IMR-90 (cell line): Measurements from ENCODE around the gene ZBTB38. TPM values are rescaled to one million over a fixed set of nuclear protein-coding genes. Genes with fewer than 3 reads are reported as not detected.

Experiments
- ATAC-seq: fragments of 200-7000 bp; cut with Tn5 transposase; 2 replicates; pipeline ENCODE4 v1.9.1; 2020; ENCODE audit warnings: low read depth, mild to moderate bottlenecking, moderate library complexity
- BruUV-seq: library from RNA; stranded (reverse); fragments of 400-500 nt; replicated peaks from 2 replicates; lab custom pipeline; 2021; lab: Mats Ljungman, UMichigan
- CTCF ChIA-PET: fragments of 300-600 bp; formaldehyde crosslinking; extraction: SDS; loops from one replicate; lab custom pipeline; 2021; ENCODE audit warnings: antibody characterized with exemption; lab: Yijun Ruan, JAX
- POLR2A ChIA-PET: fragments of 300-600 bp; sonication (Branson Sonifier 250); formaldehyde crosslinking; loops from one replicate; lab custom pipeline; 2022; ENCODE audit warnings: antibody characterized with exemption; ENCODE audit not compliant: unreplicated experiment; lab: Charles Lee
- DNase-seq: peaks from one replicate; pipeline ENCODE4 v3.0.0; 2013
- H2AFZ ChIP-seq: replicated peaks from 2 replicates; pipeline ENCODE3; 2013; ENCODE audit warnings: low read length, mild to moderate bottlenecking; ENCODE audit not compliant: poor library complexity
- H2AK5ac ChIP-seq: 2 replicates; pipeline ENCODE4 v1.6.1; 2013; ENCODE audit warnings: low read depth, low read length, inconsistent platforms
- H2AK9ac ChIP-seq: replicated peaks from 2 replicates; pipeline ENCODE3; 2013; ENCODE audit warnings: mild to moderate bottlenecking, low read depth, low read length, moderate library complexity; ENCODE audit not compliant: poor library complexity
- H2BK120ac ChIP-seq: 2 replicates; pipeline ENCODE4 v1.6.1; 2013; ENCODE audit warnings: low read depth, low read length, inconsistent platforms
- H2BK15ac ChIP-seq: 3 replicates; pipeline ENCODE4 v1.6.1; 2013; ENCODE audit warnings: low read depth, low read length, inconsistent platforms
- H2BK20ac ChIP-seq: 2 replicates; pipeline ENCODE4 v1.6.1; 2013; ENCODE audit warnings: low read depth, mild to moderate bottlenecking, inconsistent platforms, low read length, moderate library complexity
- H2BK5ac ChIP-seq: 2 replicates; pipeline ENCODE4 v1.6.1; 2013; ENCODE audit warnings: mild to moderate bottlenecking, low read depth, low read length, inconsistent platforms; ENCODE audit not compliant: poor library complexity, severe bottlenecking
- H3K14ac ChIP-seq: replicated peaks from 2 replicates; pipeline ENCODE4 v1.6.1; 2013; ENCODE audit warnings: low read depth, low read length, inconsistent platforms
- H3K18ac ChIP-seq: 2 replicates; pipeline ENCODE4 v1.6.1; 2013; ENCODE audit warnings: low read depth, low read length, control low read depth
- H3K23ac ChIP-seq: 2 replicates; pipeline ENCODE4 v1.6.1; 2013; ENCODE audit warnings: low read depth, low read length, inconsistent platforms
- H3K27ac ChIP-seq: 2 replicates; pipeline ENCODE4 v1.5.1; 2013; ENCODE audit warnings: mild to moderate bottlenecking, control low read depth, low read length; ENCODE audit not compliant: insufficient read depth
- H3K27me3 ChIP-seq: 2 replicates; pipeline ENCODE4 v1.6.1; 2013; ENCODE audit warnings: low read length; ENCODE audit not compliant: control insufficient read depth, insufficient read depth
- H3K36me3 ChIP-seq: 2 replicates; pipeline ENCODE4 v1.6.1; 2013; ENCODE audit warnings: low read length, mixed read lengths; ENCODE audit not compliant: control insufficient read depth, insufficient read depth
- H3K4ac ChIP-seq: 2 replicates; pipeline ENCODE4 v1.6.1; 2013; ENCODE audit warnings: low read depth, low read length, inconsistent platforms
- H3K4me1 ChIP-seq: 2 replicates; pipeline ENCODE4 v1.6.1; 2013; ENCODE audit warnings: low read length, mixed read lengths; ENCODE audit not compliant: control insufficient read depth, insufficient read depth
- H3K4me2 ChIP-seq: 2 replicates; pipeline ENCODE4 v1.6.1; 2013; ENCODE audit warnings: low read depth, mild to moderate bottlenecking, control low read depth, low read length, moderate library complexity
- H3K4me3 ChIP-seq: 2 replicates; pipeline ENCODE4 v1.5.1; 2013; ENCODE audit warnings: low read depth, mild to moderate bottlenecking, control low read depth, low read length, moderate library complexity; ENCODE audit not compliant: insufficient read depth
- H3K56ac ChIP-seq: 2 replicates; pipeline ENCODE4 v1.6.1; 2013; ENCODE audit warnings: low read length, inconsistent platforms; ENCODE audit not compliant: insufficient read depth; ENCODE audit errors: extremely low read depth
- H3K79me1 ChIP-seq, 2 experiments: 2 replicates each; pipeline ENCODE4 v1.6.1; 2013; ENCODE audit warnings: low read length in 2 of 2, inconsistent platforms in 1 of 2, low read depth in 1 of 2
- H3K9ac ChIP-seq: 2 replicates; pipeline ENCODE4 v1.6.1; 2013; ENCODE audit warnings: low read depth, low read length, control low read depth
- H3K9me1 ChIP-seq: 2 replicates; pipeline ENCODE4 v1.6.1; 2013; ENCODE audit warnings: low read length, inconsistent platforms; ENCODE audit not compliant: insufficient read depth
- H3K9me3 ChIP-seq: 2 replicates; pipeline ENCODE4 v1.6.1; 2013; ENCODE audit warnings: low read length; ENCODE audit not compliant: control insufficient read depth, insufficient read depth
- H4K20me1 ChIP-seq: 2 replicates; pipeline ENCODE4 v1.6.1; 2013; ENCODE audit warnings: low read length, inconsistent platforms; ENCODE audit not compliant: insufficient read depth
- H4K5ac ChIP-seq: 2 replicates; pipeline ENCODE4 v1.6.1; 2013; ENCODE audit warnings: mild to moderate bottlenecking, low read depth, low read length, control low read depth
- H4K8ac ChIP-seq, 2 experiments: 2 replicates each; pipeline ENCODE4 v1.6.1; 2013; ENCODE audit warnings: low read depth in 2 of 2, low read length in 2 of 2, control low read depth in 1 of 2, inconsistent platforms in 1 of 2
- H4K91ac ChIP-seq: 2 replicates; pipeline ENCODE4 v1.6.1; 2013; ENCODE audit warnings: low read depth, low read length, inconsistent platforms; ENCODE audit not compliant: insufficient read depth
- BHLHE40 ChIP-seq: fragments of 150-350 bp; IDR thresholded peaks from 2 replicates; pipeline ENCODE4 v1.6.1; 2016; ENCODE audit warnings: mild to moderate bottlenecking, low read depth, low read length
- FOS ChIP-seq: fragments of 150-350 bp; IDR thresholded peaks from 2 replicates; pipeline ENCODE4 v1.6.1; 2016; ENCODE audit warnings: low read depth, low read length
- NFE2L2 ChIP-seq: fragments of 150-350 bp; IDR thresholded peaks from 2 replicates; pipeline ENCODE4 v1.6.1; 2016; ENCODE audit warnings: low read depth, mild to moderate bottlenecking, low read length
- POLR2A ChIP-seq: IDR thresholded peaks from 2 replicates; pipeline ENCODE4 v1.6.1; 2012; ENCODE audit warnings: mild to moderate bottlenecking, low read depth, low read length
- RAD21 ChIP-seq: IDR thresholded peaks from 2 replicates; pipeline ENCODE4 v1.6.1; 2012; ENCODE audit warnings: low read length, improper control_type of control experiment
- RCOR1 ChIP-seq: IDR thresholded peaks from 2 replicates; pipeline ENCODE4 v1.6.1; 2012; ENCODE audit warnings: mild to moderate bottlenecking, low read length, improper control_type of control experiment; ENCODE audit not compliant: insufficient replicate concordance
- WGBS, 2 experiments: methylation state at CpG; one replicate each; pipeline versions ENCODE4 v1.1.5 to v1.1.7; 2013; ENCODE audit warnings: missing lambda C conversion rate in 2 of 2; ENCODE audit not compliant: insufficient read length in 1 of 2; ENCODE audit errors: extremely low coverage in 2 of 2; 5-methylcytosine and 5-hydroxymethylcytosine counted together
- dilution Hi-C: fragments of 300-500 bp; cut with HindIII; formaldehyde crosslinking; loops from one replicate; pipeline ENCODE4 v1.14.3; 2018; ENCODE audit warnings: low sequenced_read_pairs; ENCODE audit not compliant: unreplicated experiment
- in situ Hi-C: fragments of 300-500 bp; cut with MboI; formaldehyde crosslinking; loops from 3 replicates; pipeline ENCODE4 v1.14.3; 2019; ENCODE audit warnings: low sequenced_read_pairs, inconsistent platforms, mixed read lengths
- intact Hi-C: fragments of 100-400 bp; cut with micrococcal nuclease; formaldehyde crosslinking; loops from 2 replicates; pipeline ENCODE4 v1.10.0; 2022
- polyA plus RNA-seq, 3 experiments: library from polyadenylated mRNA; depleted of rRNA; stranded (reverse); fragments of >200 nt; gene quantifications; 2 replicates each; pipeline ENCODE4 v1.2.3, GENCODE V29; 2012; ENCODE audit warnings: low replicate concordance in 1 of 3
- total RNA-seq: library from RNA; depleted of rRNA; stranded (reverse); fragments of >200 nt; gene quantifications from 2 replicates; pipeline ENCODE4 v1.2.3, GENCODE V29; 2012
- TF ChIP-seq, protein P1 (sequence below): fragments of 150-350 bp; IDR thresholded peaks from 2 replicates; pipeline ENCODE4 v1.6.1; 2016; ENCODE audit warnings: low read depth, mild to moderate bottlenecking, low read length, moderate library complexity, borderline replicate concordance
- TF ChIP-seq, protein P2 (sequence below): fragments of 150-350 bp; IDR thresholded peaks from 2 replicates; pipeline ENCODE4 v1.6.1; 2017; ENCODE audit warnings: mild to moderate bottlenecking, antibody characterized with exemption, low read length, low read depth

The ZBTB38 gene
- total and polyA plus RNA-seq, 2 of the 4 experiments (the other 2 are of a cell fraction): 44.9 to 274 TPM

DNA sequence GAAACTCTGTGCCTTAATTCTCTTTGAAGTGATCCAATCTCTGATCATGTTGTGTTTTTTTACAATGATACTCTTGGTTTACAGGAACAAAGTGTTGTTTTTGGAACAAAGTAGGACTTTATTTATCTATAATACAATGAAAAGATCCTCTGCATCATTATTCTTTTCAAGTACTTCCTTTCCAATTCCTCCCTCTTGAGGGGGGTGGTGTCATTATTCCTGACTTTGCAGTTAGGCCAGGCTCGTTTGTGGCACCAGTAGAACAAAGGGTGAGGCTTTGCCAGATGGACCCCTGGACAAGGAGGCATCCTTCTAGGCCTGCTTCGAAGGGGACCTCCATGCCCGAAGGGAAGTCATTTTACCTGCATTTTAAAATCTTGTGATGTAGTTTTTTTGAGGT lies 41.7 kb upstream of the ZBTB38 start:
- no peak for TF ChIP-seq FOS
- TF ChIP-seq NFE2L2: no peak
- no peak for TF ChIP-seq BHLHE40
- no peak for TF ChIP-seq POLR2A
- TF ChIP-seq RCOR1: no peak
- TF ChIP-seq, protein P1, sequence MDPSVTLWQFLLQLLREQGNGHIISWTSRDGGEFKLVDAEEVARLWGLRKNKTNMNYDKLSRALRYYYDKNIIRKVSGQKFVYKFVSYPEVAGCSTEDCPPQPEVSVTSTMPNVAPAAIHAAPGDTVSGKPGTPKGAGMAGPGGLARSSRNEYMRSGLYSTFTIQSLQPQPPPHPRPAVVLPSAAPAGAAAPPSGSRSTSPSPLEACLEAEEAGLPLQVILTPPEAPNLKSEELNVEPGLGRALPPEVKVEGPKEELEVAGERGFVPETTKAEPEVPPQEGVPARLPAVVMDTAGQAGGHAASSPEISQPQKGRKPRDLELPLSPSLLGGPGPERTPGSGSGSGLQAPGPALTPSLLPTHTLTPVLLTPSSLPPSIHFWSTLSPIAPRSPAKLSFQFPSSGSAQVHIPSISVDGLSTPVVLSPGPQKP: no peak
- TF ChIP-seq, protein P2, sequence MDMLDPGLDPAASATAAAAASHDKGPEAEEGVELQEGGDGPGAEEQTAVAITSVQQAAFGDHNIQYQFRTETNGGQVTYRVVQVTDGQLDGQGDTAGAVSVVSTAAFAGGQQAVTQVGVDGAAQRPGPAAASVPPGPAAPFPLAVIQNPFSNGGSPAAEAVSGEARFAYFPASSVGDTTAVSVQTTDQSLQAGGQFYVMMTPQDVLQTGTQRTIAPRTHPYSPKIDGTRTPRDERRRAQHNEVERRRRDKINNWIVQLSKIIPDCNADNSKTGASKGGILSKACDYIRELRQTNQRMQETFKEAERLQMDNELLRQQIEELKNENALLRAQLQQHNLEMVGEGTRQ: no peak
- no peak for TF ChIP-seq RAD21
- 0 out of 2 replicates have a peak overlapping the region, but pooled peaks have one; percentile 7 for H3K9ac ChIP-seq
- dilution Hi-C loops: no loop called here

More for the DNA sequence above, 41.7 kb upstream of the ZBTB38 start:
- H3K9me3 ChIP-seq: no peaks in the 10 kb centered on the region
- in situ Hi-C loops: loop anchor here (25.0 kb wide), 1 partner anchor 561 kb away; the partner anchor contains the start of gene ATP1B3
- H4K5ac ChIP-seq: peak overlapping the region; percentile 70
- WGBS, 2 experiments: no CpG with 5 or more reads among the region's 3 CpGs
- H3K18ac ChIP-seq: peak overlapping the region; percentile 59
- DNase-seq (no peak), ATAC-seq (no peak)
- no peaks in the 10 kb centered on the region for H3K27me3 ChIP-seq
- H3K4me3 ChIP-seq: no peak overlapping the region
- POLR2A ChIA-PET: no interaction called here
- no peak overlapping the region for H2AK9ac ChIP-seq
- H3K4ac ChIP-seq: peak overlapping the region; percentile 73; the same call in 1 of the 2 replicates
- peak overlapping the region; percentile 85 for H2AK5ac ChIP-seq
- no peaks in the 10 kb centered on the region for H4K20me1 ChIP-seq
- CTCF ChIA-PET: interaction anchor here (0.8 kb wide), 1 partner anchor 40 kb away, joined by 4 read pairs; no protein-coding TSS in a partner anchor
- peak overlapping the region; percentile 17; the same call in 1 of the 2 replicates for H3K56ac ChIP-seq
- peaks cover 0 to 12% of the 10 kb centered on the region in 2 experiments; a peak in 2 of 4 replicates for H3K79me1 ChIP-seq
- H2BK120ac ChIP-seq: peak overlapping the region; percentile 58; the same call in 1 of the 2 replicates
- BruUV-seq: no TSS peak
- H4K91ac ChIP-seq: peak overlapping the region; percentile 73; the same call in 1 of the 2 replicates
- H2AFZ ChIP-seq: peak overlapping the region; percentile 61
- no peaks in the 10 kb centered on the region for H3K36me3 ChIP-seq
- peak overlapping the region; percentile 49 for H3K27ac ChIP-seq
- H3K4me2 ChIP-seq: no peak overlapping the region
- peaks cover 12% of the 10 kb centered on the region for H3K4me1 ChIP-seq
- H3K14ac ChIP-seq: peak overlapping the region; percentile 89
- intact Hi-C loops: no loop called here
- H2BK5ac ChIP-seq: peak overlapping the region; percentile 65
- H3K9me1 ChIP-seq: peaks cover 15% of the 10 kb centered on the region
- H3K23ac ChIP-seq: 0 out of 2 replicates have a peak overlapping the region, but pooled peaks have one; percentile 18
- peak overlapping the region; percentile 63; the same call in 1 of the 3 replicates for H2BK15ac ChIP-seq
- H2BK20ac ChIP-seq: peak overlapping the region; percentile 39; the same call in 1 of the 2 replicates
- H4K8ac ChIP-seq: 0 out of 4 replicates have a peak overlapping the region, but pooled peaks have one; percentile 13 to 37
